ENCODE results near the gene ACOT11.

Gene ACOT11

GRCh38 chr1:54652168-54652567, 104.1 kb downstream of the ACOT11 start:
- DNase-seq = no peak

GRCh38 chr1:54653036-54653435, 105.0 kb downstream of the ACOT11 start:
- DNase-seq = no peak

- DNase-seq = no peak
Measured at GRCh38 chr1:54658164-54658913, 110.3 kb downstream of the ACOT11 start.
